HEK293T (cell line): ENCODE measurements around the gene MTAP.

Experiments used
- ARNT ChIP-seq: fragments of 450-650 bp; IDR thresholded peaks from 2 replicates; pipeline ENCODE4 v1.6.1; 2017; ENCODE audit warnings: mild to moderate bottlenecking
- BHLHE40 ChIP-seq: fragments of 450-650 bp; IDR thresholded peaks from 2 replicates; pipeline ENCODE4 v1.6.1; 2016; ENCODE audit warnings: mild to moderate bottlenecking, moderate library complexity, borderline replicate concordance
- ELF4 ChIP-seq: fragments of 450-650 bp; IDR thresholded peaks from 2 replicates; pipeline ENCODE4 v1.6.1; 2017; ENCODE audit warnings: antibody characterized with exemption
- FOXA1 ChIP-seq: fragments of 450-650 bp; IDR thresholded peaks from 2 replicates; pipeline ENCODE4 v1.6.1; 2016; ENCODE audit warnings: mild to moderate bottlenecking
- FOXK2 ChIP-seq: fragments of 450-650 bp; IDR thresholded peaks from 2 replicates; pipeline ENCODE4 v1.6.1; 2016; ENCODE audit warnings: mild to moderate bottlenecking
- FOXM1 ChIP-seq: fragments of 450-650 bp; IDR thresholded peaks from 2 replicates; pipeline ENCODE4 v1.6.1; 2017; ENCODE audit warnings: mild to moderate bottlenecking, borderline replicate concordance
- L3MBTL2 ChIP-seq: fragments of 450-650 bp; conservative IDR thresholded peaks from 2 replicates; pipeline ENCODE4 v1.6.1; 2016; ENCODE audit warnings: mild to moderate bottlenecking
- LEF1 ChIP-seq: fragments of 450-650 bp; IDR thresholded peaks from 2 replicates; pipeline ENCODE4 v1.6.1; 2017; ENCODE audit warnings: mild to moderate bottlenecking, borderline replicate concordance
- NFRKB ChIP-seq: fragments of 450-650 bp; IDR thresholded peaks from 2 replicates; pipeline ENCODE4 v1.6.1; 2016; ENCODE audit warnings: mild to moderate bottlenecking, moderate library complexity
- SP1 ChIP-seq: fragments of 450-650 bp; IDR thresholded peaks from 2 replicates; pipeline ENCODE4 v1.6.1; 2017
- SUZ12 ChIP-seq: fragments of 450-650 bp; IDR thresholded peaks from 2 replicates; pipeline ENCODE4 v1.6.1; 2016; ENCODE audit warnings: mild to moderate bottlenecking
- TARDBP ChIP-seq: fragments of 450-650 bp; IDR thresholded peaks from 2 replicates; pipeline ENCODE4 v1.6.1; 2016

DNA sequence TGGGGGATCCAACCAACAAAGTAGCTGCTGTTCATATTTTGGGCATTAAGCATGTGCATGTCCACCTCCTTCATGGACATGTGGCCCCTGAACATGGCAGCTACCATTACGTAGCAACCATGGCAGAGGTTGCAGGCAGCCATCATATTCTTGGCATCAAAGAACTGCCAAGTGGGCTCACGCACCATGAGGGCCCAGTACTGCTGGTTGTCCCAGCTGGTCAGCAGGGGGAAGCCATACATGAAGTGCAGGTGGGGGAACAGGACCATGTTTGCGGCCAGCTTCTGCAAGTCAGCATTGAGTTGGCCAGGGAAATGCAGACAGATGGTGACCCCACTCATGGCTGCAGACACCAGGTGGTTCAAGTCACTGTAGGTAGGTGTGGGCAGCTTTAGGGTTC is 9.5 kb downstream of the MTAP start:
- TF ChIP-seq LEF1 (no peak), TARDBP (no peak), BHLHE40 (no peak), SUZ12 (no peak), SP1 (no peak), ELF4 (no peak), FOXM1 (no peak), FOXA1 (no peak), FOXK2 (no peak), L3MBTL2 (no peak), NFRKB (no peak), ARNT (no peak)
